ENCODE data around the gene MTFR1L. TPM values are rescaled to one million over a fixed set of nuclear protein-coding genes. Genes with fewer than 3 reads are reported as not detected.

Gene MTFR1L
- total and polyA plus RNA-seq, 9 of the 15 experiments (the other 6 are each of a cell fraction or from before 2014, with no cell fraction given) = 41.4 to 98.5 (median 53.7) TPM

DNA sequence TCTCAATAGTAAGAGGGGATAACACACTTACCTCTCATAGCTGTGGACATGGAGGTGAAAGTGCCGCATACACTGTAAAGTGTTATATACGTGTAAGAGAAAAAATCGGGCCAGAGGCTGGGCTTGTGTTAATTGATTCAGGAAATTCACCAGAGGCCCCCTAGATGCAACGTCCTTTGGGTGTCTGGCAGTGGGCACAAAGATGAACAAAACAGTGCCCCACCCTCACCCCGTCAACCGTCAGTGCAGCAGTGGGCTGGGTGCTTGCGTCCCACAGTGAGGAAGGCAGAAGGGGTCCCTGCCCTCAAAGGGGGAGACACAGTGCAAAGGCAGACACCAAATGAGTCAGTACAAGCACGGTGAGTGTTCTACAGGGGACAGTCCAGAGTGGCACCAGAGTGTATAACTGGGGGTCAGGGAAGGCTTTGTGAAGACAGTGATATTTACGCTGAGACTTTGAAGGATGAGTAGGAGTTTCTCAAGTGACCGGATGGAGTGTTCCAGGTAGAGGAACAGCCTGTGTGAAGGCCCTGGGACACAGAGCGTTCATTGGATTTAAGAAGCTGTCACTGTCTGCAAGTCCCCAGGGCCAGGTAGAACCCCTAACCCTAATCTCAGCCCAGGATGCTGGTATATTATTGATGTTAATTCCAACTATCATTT is 6.6 kb upstream of the MTFR1L start:
- peaks cover 4% of the 10 kb centered on the region; the same call in 1 of the 2 replicates for H4K20me1 ChIP-seq (replicated peaks; ENCODE audit: control insufficient read depth, insufficient read depth, low read length)
- H3K27me3 ChIP-seq (ENCODE audit: control insufficient read depth in 2 of 2, insufficient read depth in 2 of 2, low read length in 2 of 2) = no peaks in the 10 kb centered on the region
- H3K9me1 ChIP-seq (ENCODE audit: control insufficient read depth, insufficient read depth, low read length) = no peaks in the 10 kb centered on the region
- WGBS (ENCODE audit: insufficient coverage, low coverage, missing lambda C conversion rate) = 55% methylated on average over 11 of the region's 11 CpGs
- H3K9ac ChIP-seq (ENCODE audit: insufficient read depth in 1 of 2, low read depth in 2 of 2, low read length in 2 of 2) = no peak overlapping the region
- ATAC-seq = no peak
- peaks cover 4% of the 10 kb centered on the region; the same call in 1 of the 3 replicates for H3K36me3 ChIP-seq (ENCODE audit: control insufficient read depth, insufficient read depth, low read length)
- H3K27ac ChIP-seq (ENCODE audit: extremely low read depth, low read depth, low read length) = no peak overlapping the region
- H3K4me1 ChIP-seq (replicated peaks in 1 of 2; ENCODE audit: control insufficient read depth in 2 of 2, insufficient read depth in 2 of 2, low read length in 2 of 2) = peaks cover 8 to 55% of the 10 kb centered on the region in 2 experiments
- in situ Hi-C loops (cut with MboI) = loop anchor here (10.0 kb wide), 1 partner anchor 408 kb away; no protein-coding TSS in a partner anchor
- CTCF ChIA-PET (ENCODE audit: low intra/inter-chr PET ratio) = interaction anchor here (0.7 kb wide), 2 partner anchors 184 to 512 kb away, joined by 3 read pairs; partner anchors contain the start of gene PAFAH2
- no peaks in the 10 kb centered on the region for H3K9me3 ChIP-seq (replicated peaks; ENCODE audit: control insufficient read depth, insufficient read depth, low read depth, low read length)
- H2AFZ ChIP-seq (ENCODE audit: low read depth, low read length) = no peak overlapping the region
- no peak overlapping the region for H3K4me2 ChIP-seq (ENCODE audit: insufficient read depth, low read length)
- no peak for DNase-seq (ENCODE audit: extremely low read depth in 1 of 4, low spot score in 3 of 4)
- H3K79me2 ChIP-seq (ENCODE audit: control insufficient read depth, insufficient read depth, low read length) = peaks cover under 1% of the 10 kb centered on the region; the same call in 1 of the 3 replicates
- intact Hi-C loops (cut with micrococcal nuclease) = no loop called here
- TF ChIP-seq, protein P1, sequence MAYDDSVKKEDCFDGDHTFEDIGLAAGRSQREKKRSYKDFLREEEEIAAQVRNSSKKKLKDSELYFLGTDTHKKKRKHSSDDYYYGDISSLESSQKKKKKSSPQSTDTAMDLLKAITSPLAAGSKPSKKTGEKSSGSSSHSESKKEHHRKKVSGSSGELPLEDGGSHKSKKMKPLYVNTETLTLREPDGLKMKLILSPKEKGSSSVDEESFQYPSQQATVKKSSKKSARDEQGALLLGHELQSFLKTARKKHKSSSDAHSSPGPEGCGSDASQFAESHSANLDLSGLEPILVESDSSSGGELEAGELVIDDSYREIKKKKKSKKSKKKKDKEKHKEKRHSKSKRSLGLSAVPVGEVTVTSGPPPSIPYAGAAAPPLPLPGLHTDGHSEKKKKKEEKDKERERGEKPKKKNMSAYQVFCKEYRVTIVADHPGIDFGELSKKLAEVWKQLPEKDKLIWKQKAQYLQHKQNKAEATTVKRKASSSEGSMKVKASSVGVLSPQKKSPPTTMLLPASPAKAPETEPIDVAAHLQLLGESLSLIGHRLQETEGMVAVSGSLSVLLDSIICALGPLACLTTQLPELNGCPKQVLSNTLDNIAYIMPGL (CRISPR knock-in tag; IDR thresholded peaks at IDR 0.05) = no peak
- no peak for TF ChIP-seq SRSF3 (IDR thresholded peaks at IDR 0.05; ENCODE audit: insufficient read depth, low read length)
- TF ChIP-seq SIX5 (IDR thresholded peaks at IDR 0.05; ENCODE audit: borderline replicate concordance in 1 of 2, insufficient read depth in 1 of 2, low read depth in 1 of 2, low read length in 2 of 2) = no peak
- TF ChIP-seq DNMT1 (IDR thresholded peaks at IDR 0.05) = no peak
- TF ChIP-seq, protein P2, sequence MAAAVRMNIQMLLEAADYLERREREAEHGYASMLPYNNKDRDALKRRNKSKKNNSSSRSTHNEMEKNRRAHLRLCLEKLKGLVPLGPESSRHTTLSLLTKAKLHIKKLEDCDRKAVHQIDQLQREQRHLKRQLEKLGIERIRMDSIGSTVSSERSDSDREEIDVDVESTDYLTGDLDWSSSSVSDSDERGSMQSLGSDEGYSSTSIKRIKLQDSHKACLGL (CRISPR knock-in tag; IDR thresholded peaks at IDR 0.05; ENCODE audit: borderline replicate concordance, poor library complexity, severe bottlenecking) = no peak
- TF ChIP-seq, protein P3, sequence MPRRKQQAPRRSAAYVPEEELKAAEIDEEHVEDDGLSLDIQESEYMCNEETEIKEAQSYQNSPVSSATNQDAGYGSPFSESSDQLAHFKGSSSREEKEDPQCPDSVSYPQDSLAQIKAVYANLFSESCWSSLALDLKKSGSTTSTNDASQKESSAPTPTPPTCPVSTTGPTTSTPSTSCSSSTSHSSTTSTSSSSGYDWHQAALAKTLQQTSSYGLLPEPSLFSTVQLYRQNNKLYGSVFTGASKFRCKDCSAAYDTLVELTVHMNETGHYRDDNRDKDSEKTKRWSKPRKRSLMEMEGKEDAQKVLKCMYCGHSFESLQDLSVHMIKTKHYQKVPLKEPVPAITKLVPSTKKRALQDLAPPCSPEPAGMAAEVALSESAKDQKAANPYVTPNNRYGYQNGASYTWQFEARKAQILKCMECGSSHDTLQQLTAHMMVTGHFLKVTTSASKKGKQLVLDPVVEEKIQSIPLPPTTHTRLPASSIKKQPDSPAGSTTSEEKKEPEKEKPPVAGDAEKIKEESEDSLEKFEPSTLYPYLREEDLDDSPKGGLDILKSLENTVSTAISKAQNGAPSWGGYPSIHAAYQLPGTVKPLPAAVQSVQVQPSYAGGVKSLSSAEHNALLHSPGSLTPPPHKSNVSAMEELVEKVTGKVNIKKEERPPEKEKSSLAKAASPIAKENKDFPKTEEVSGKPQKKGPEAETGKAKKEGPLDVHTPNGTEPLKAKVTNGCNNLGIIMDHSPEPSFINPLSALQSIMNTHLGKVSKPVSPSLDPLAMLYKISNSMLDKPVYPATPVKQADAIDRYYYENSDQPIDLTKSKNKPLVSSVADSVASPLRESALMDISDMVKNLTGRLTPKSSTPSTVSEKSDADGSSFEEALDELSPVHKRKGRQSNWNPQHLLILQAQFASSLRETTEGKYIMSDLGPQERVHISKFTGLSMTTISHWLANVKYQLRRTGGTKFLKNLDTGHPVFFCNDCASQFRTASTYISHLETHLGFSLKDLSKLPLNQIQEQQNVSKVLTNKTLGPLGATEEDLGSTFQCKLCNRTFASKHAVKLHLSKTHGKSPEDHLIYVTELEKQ (CRISPR knock-in tag; IDR thresholded peaks at IDR 0.05) = no peak
- TF ChIP-seq HMG20A (CRISPR knock-in tag; conservative IDR thresholded peaks at IDR 0.05) = no peak
- TF ChIP-seq RBBP5 (IDR thresholded peaks at IDR 0.05; ENCODE audit: borderline replicate concordance, insufficient read depth, low read length, poor library complexity, severe bottlenecking) = no peak
- TF ChIP-seq NFXL1 (CRISPR knock-in tag; IDR thresholded peaks at IDR 0.05) = no peak
- TF ChIP-seq MCM7 (IDR thresholded peaks at IDR 0.05) = no peak
- TF ChIP-seq CREM (IDR thresholded peaks at IDR 0.05; ENCODE audit: low read depth) = no peak
- BruUV-seq (replicated peaks) = no TSS peak
- no peak overlapping the region for H3K4me3 ChIP-seq
- POLR2A ChIA-PET = no interaction called here
- FAIRE-seq = no peak
